D721Med (cell line): ENCODE results near the gene PDGFA.

Experiments used
- DNase-seq: peaks from one replicate; pipeline ENCODE4 v3.0.0; 2011; ENCODE audit warnings: low spot score; ENCODE audit not compliant: insufficient read length
- FAIRE-seq: peaks from 2 replicates; lab custom pipeline; 2011; peaks lifted over from hg19 to GRCh38; lab: Jason Lieb, UNC
- TF ChIP-seq, protein P1 (sequence below): IDR thresholded peaks from 2 replicates; pipeline ENCODE4 v1.5.1; 2012; ENCODE audit warnings: mild to moderate bottlenecking, control low read depth; ENCODE audit not compliant: insufficient read depth; ENCODE audit errors: missing control alignments

Gene PDGFA

DNA sequence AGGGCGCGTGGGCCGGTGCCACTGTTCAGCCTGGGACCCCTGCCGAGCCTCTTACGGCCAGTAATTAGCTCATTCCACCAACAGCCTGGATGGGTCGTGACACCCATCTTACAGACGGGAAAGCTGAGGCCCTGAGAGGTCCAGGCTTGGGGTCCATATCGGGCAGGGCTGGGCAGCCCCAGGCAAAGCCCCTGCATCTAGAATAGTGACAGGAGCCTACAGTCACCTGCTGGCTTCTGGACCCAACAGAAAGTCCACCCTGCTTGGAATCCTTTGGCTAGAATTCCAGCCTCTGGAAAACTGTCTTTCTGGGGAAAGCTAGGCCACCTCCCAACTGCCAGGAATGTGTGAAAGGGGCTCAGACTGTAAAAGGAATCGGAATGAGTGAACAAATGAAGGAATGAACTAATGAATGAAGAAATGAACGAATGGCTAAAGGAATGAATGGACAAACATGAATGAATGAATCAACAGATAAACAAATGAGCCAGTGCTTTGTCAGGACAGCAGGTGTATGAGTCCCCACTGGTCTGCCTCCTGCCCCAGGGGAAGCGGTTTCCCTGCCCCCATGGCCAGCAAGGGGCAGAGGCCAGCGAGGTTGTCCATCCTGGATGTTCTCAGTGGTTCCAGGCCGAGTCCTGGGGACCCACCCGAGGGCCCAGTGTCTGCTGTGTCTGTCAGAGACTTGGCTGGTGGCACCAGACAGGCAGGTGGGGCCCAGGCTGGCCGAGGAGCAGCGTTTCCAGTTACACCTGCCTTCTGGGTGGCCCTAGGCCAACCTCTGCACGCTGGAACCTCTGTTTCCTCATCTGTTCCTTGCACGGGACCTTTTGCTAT is 24.1 kb upstream of the PDGFA start:
- FAIRE-seq = no peak
- DNase-seq = no peak
- TF ChIP-seq, protein P1, sequence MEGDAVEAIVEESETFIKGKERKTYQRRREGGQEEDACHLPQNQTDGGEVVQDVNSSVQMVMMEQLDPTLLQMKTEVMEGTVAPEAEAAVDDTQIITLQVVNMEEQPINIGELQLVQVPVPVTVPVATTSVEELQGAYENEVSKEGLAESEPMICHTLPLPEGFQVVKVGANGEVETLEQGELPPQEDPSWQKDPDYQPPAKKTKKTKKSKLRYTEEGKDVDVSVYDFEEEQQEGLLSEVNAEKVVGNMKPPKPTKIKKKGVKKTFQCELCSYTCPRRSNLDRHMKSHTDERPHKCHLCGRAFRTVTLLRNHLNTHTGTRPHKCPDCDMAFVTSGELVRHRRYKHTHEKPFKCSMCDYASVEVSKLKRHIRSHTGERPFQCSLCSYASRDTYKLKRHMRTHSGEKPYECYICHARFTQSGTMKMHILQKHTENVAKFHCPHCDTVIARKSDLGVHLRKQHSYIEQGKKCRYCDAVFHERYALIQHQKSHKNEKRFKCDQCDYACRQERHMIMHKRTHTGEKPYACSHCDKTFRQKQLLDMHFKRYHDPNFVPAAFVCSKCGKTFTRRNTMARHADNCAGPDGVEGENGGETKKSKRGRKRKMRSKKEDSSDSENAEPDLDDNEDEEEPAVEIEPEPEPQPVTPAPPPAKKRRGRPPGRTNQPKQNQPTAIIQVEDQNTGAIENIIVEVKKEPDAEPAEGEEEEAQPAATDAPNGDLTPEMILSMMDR = no peak

DNA sequence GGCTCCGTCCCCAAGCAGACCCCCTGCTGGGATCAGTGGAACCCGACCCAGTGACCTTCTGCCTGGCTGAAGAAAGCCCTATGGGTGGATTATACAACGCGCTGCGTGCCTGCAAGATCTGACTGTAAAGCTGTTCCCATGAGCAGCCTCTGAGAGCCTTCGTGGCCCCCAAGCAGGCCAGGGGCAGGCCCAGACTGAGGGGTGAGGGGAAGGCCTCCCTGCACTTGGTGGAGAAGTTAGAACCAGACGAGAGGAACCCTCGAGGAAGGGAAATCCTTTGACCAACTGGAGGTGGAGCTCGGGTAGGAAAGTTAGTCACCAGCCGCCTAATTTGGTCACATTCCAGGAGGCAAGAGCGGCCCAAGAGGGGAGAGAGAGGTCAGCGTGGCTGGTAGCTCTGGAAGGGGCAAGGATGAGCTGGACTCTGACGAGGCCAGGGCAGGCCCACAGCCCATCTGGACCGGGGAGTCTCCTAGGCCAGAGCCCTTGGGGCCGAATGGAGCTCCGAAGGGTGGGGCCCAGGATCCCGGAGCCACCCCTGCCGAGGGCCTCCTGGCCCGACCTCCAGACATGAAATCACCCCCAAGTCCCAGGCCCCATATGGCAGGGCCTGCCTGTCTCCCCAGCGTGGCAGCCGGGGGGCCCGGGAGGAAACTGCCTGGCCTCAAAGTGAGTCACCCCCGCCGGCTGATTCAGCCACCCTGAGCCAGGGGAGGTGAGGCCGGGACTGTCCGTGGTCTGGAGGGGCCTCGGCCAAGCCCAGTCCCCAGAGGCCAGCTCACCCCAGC is 23.3 kb upstream of the PDGFA start:
- no peak for DNase-seq
- TF ChIP-seq, protein P1 = no peak
- no peak for FAIRE-seq

DNA sequence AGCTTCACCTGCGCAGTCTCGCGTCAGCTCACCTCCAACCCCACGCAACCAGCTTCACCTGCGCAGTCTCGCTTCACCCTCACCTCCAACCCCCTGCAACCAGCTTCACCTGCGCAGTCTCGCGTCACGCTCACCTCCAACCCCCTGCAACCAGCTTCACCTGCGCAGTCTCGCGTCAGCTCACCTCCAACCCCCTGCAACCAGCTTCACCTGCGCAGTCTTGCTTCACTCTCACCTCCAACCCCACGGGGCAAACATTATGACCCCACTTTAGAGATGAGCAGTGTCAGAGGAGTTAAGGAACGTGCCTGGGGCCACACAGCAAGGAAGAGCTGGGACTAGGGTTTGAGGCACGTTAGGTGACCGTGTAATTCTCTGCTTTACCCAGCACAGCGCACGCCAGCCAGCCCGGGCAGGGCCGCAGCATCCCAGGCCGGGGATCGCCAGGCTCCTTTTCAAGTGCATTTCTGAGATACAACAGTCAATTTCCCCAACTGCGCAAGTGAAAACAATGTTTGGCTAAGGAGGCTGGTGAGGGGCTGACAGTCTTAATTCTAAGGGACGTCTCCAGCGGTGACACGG is 22.6 kb upstream of the PDGFA start:
- DNase-seq (no peak), FAIRE-seq (no peak)
- TF ChIP-seq, protein P1 = no peak

DNA sequence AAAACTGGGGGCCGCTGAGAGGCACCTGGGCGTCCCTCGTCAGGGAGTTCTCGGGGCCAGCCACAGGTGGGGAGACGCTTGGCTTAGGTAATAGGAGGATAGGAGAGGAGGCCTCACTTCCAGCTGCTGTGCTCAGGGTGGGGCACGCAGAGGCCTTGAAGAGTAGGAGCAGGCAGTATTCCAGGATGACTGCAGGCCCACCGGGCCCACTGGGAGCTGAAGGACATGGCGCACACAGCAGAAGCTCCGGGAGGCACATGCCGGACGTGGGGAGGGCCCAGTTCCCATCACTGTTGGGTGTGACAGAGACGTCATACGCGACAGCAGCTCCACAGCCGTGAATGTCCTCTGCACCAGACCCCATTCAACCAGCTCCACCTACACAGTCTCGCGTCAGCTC is 22.0 kb upstream of the PDGFA start:
- no peak for FAIRE-seq
- TF ChIP-seq, protein P1 = no peak
- DNase-seq = no peak

- FAIRE-seq = no peak
- TF ChIP-seq, protein P1 = no peak
- DNase-seq = no peak
These were observed 21.4 kb upstream of the PDGFA start for GRCh38 chr7:540997-541396.

DNA sequence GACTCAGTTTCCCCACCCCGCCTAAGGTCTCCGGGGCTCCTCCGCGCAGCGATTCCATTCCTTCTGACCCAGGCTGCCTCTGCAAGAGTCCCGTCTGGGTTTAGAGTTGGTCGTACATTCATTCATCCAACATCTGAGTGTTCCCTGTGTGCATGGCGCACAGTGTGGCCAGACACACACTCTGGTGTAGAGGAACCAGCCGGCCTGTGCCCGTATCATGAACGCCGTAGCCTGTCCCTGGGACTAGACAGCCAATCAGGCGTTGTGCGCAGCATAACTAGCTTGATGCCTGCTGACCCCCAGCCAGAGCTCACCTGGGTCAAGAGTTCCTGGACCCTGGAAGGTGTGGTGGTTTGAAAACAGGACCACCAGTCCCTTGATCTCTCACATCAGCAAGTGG is 20.9 kb upstream of the PDGFA start:
- DNase-seq (no peak), FAIRE-seq (no peak)
- TF ChIP-seq, protein P1 = no peak
